ENCODE results near the gene MANBA.
"Not testable (repeated sequence)": the region's sequence is repeated elsewhere in the genome, so short reads cannot be mapped to it uniquely, and the experiment has no call there.

Gene MANBA

DNA sequence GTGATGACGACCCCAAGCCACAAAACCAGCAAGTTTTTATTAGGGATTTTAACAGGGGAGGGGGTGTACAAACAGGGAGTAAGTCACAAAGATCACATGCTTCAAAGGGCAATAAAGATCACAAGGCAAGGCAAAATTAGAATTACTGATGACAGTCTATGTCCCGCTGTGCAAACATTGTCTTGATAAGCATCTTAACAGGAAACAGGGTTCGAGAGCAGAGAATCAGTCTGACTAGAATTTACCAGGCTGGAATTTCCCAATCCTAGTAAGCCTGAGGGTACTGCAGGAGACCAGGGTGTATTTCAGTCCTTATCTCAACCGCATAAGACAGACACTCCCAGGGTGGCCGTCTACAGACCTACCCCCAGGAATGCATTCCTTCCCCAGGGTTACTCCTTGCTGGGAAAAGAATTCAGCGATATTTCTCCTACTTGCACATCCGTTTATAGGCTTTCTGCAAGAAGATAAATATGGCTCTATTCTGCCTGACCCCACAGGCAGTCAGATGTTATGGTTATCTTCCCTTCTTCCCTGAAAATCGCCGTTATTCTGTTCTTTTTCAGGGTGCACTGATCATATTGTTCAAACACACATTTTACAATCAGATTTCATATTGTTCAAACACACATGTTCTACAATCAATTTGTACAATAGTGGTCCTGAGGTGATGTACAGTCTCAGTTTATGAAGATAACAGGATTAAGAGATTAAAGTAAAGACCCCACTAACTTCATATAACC lies 41.8 kb downstream of the MANBA start:
- DNase-seq: not testable (repeated sequence)

DNA sequence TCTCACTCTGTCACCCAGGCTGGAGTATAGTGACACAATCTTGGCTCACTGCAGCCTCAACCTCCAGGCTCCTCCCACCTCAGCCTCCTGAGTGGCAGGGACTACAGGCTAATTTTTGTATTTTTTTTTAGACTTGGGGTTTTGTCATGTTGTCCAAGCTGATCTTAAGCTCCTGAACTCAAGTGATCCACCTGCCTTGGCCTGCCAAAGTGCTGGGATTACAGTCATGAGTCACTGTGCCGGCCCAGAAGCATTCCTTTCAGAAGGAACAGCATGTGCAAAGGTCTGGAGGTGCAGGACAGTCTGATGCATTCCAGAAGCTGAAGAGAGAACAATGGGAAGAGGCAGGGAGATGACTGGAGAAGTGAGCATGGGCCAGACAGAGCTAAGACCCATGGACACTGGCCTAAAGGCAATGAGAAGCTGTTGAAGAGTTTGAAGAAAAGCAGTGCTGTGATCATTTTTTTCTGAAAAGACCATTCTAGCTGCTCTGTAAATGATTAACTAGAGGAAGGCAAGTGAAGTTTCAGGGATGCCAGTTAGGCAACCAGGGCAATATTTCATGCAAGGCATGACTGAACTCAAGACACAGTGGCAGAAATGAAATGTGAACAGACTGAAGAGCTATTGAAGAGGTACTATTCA lies 43.2 kb downstream of the MANBA start:
- DNase-seq: no peak

DNA sequence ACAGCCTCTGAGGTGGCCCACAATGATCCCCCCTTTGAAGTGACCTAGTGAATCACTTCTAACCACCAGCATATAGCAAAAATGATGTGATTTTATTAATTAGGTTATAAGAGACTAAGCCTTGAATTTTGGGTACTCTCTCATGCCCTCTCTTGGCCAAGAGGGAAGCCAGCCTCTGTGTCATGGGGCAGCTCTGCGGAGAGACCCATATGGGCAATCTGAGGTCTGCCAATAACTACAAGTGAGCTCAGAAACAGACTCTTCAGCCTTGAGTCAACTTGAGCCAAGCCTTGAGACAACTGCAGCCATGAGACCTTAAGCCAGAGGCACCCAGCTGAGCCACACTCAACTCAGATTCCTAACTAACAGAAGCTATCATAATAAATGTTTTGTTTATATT lies 45.7 kb downstream of the MANBA start:
- no peak for DNase-seq

DNA sequence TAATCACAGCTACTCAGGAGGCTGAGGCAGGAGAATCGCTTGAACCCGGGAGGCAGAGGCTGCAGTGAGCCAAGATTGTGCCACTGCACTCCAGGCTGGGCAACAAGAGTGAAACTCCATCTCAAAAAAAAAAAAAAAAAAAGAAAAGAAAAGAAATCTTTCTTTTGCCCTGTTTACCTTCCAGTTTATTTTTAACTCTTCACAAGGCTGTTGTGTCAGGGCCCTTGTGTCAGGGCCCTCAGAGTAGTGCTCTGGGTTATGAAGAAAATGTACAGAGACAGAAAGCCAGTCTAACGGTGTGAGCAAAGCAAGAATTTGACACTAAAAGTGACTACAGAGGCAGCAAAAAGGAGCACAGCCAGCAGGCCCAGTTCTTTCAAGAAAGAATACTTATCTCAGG lies 47.0 kb downstream of the MANBA start:
- DNase-seq: not testable (repeated sequence)

DNA sequence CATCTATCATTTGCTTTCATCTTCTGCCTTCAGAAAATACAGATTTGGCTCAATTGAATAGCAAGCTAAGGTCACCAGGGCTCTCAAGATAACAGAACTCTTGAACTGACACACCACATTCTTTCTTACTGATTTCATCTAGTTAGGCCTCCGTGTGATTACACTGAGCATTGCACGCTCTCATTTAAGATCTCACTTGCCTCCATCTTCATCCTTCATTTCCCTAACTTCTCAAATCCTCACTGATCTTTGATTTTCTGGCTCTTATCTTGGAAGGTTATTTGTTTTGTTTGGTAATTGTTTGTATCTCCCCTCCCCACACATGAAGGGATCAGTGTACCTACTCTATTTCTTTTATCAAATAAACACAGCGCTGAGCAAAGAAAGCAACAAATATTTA lies 47.7 kb downstream of the MANBA start:
- DNase-seq: no peak

DNA sequence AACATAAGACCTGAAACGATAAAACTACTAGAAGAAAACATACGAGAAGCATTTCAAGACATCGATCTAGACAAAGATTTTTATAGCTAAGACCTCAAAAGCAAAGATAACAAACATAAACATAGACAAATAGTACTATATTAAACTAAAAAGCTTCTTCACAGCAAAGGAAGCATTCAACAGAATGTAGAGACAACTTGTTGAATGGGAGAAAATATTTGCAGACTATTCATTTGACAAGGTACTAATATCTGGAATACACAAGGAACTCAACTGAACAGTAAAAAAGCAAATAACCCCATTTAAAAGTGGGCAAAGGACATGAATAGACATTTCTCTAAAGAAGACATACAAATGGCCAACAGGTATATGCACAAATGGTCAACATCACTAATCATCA lies 49.8 kb downstream of the MANBA start:
- DNase-seq: no peak

DNA sequence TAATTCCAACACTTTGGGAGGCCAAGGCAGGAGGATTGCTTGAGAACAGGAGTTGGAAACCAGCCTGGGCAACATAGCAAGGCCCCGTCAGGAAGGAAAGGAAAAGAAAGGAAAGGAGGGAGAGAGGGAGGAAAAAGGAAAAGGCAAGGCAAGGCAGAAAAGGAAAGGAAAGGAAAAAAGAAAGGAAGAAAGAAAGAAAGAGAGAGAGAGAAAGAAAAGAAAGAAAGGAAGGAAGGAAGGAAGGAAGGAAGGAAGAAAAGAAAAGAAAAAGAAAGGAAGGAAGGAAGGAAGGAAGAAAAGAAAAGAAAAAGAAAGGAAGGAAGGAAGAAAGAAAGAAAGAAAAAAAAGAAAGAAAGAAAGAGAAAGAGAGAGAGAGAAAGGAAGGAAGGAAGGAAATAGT lies 51.7 kb downstream of the MANBA start:
- DNase-seq: not testable (repeated sequence)

DNA sequence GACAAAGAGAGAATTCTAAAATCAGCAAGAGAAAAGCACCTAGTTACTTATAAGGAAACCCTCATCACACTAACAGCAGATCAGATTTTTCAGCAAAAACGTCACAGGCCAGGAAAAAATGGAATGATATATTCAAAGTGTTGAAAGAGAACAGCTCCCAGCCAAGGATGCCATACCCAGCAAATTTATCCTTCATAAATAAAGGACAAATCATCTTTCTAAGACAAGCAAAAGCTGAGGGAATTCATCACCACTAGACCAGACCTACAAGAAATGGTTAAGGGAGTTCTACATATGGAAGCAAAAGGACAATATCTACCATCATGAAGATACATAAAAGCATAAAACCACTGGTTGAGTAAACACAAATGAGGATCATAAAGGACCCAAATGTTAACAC lies 53.6 kb downstream of the MANBA start:
- DNase-seq: no peak

DNA sequence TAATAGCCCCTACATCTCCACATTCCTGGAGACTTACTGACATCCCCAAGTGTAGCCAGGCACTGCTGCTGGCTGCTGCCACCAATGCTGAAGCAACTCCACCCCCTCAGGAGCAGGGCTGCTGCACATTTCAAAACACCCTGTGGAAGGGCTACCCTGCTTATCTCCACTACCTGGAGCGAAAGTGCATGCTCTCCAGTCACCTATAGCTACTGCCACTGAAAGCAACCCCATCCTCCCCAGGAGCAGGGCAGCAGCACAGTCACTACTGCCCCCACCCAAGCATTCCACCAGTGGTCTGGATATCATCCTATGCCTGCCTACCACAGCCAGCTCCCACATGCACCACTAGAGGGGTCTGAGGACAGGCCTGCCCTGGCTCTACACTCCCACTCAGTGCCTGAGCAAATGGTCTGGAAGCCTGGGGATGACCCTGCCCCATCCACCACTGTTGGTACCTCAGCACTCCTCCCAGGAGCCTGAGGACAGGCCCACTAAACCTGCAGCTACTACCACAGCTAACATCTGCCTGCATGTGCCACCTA lies 55.3 kb downstream of the MANBA start:
- no peak for DNase-seq

DNA sequence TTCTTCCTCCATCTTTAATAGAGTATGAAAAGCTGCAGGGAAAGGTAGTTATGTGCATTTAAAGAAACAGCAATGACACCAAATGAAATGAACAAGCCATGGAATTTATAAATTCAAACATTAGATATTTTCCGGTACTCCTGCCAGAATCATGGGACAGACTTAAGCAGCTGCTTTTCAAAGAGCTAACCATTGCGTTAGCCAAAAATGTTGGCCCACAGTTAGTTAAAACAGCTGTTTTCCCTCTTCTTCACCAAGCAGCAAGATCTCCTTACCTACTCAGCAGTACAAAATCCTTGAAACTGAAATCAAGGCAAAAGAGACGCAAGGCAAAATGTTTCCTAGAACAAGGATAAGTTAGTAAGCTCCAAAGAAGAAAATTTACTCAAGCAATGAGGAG lies 64.0 kb downstream of the MANBA start:
- no peak for DNase-seq

DNA sequence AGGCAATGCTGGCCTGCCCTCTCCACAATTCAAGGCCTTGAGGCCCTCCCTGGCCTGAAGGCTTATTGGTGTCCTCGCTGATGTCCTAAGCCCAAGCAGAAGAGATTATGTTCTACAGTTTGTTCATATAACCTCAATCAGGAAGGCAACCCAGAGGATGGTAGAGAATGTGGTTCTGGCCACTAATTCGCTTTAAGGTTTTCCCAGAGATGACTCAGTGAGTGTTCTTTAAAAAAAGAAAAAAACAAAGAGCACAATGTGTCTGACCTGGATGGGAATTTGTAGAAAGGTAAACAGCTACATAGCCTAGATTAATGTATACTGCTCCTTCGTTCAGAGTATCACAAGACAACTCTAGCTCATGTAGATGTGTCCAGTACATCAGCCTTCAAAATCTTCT lies 66.0 kb downstream of the MANBA start:
- no peak for DNase-seq

DNA sequence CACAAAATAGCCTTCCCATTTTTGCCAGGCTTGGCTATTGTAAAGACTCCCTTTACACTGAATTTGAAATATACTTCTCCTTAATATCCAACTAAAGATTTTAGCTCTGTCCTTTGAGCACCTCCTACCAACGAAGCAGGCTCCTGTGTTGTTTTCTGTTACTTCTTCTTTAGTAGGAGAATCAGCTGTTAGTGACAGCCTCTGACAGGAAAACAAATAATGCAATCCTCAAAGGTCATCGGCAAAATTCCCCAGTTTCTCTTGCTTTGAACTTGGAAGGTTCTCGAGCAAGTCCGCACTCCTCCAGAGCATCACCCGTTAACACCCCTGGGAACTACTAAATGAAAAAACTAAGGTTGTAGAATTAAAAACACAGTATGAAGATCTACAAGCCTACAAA lies 66.9 kb downstream of the MANBA start:
- no peak for DNase-seq

DNA sequence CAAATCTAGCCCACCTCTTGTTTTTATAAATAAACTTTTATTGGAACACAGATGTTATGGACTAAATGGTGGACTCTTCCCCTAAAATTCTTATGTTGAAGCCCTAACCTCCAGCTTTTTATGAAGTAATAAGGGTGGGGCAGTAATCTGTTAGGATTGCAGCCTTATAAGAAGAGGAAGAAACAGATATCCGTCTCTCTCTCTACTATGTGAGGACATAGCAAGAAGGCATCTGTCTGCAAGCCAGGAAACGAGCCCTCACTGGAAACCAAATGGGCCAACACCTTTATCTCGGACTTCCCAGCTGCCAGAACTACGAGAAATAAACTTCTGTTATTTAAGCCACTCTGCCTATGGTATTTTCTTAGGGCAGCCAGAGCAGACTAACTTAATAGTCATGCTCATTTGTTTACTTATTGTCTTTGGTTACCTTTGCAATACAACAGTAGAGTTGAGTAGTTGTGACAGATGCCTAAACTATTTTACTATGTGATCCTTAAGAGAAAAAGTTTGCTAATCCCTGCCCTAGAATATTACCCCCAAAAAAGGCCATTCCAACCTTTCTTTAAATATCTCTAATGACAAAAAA lies 67.4 kb downstream of the MANBA start:
- DNase-seq: no peak

DNA sequence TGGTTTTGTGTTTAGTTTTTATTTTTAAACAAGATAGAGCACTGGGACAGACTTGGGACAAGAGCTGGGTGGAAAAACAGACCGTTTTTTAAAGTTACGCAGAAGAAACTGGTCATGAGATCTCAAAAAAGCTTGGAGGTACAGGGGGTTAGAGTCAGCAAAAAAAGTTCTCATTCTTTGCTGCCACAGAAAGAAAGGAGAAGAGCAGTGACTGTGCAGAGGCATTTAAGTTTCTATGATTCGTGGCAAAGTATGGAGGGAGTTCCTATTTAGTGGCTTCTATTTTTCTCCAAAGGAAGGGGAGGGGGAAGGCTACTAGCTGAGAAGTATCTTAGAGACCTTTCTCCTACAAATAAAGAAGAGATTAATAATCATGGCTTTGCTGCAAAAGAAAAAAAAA lies 68.3 kb downstream of the MANBA start:
- DNase-seq: no peak

DNA sequence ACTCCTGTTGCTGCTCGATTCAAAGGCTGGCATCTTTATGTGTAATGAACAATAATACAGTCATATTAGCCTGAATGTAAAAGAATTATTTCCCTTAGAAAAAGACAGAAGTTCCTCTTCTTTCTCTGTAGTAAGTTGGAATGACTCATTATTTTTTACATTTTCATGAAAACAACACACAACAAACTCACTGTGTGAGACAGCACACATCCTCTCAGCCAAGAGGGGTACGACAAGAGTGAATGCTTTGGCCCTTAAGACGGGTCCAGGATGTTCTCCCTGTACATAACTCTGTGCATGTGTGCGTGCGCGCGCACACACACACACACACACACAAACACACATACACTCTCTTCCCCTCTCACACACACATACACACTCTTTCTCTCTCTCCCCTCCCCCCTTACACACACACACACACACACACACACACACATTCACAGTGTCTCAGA lies 72.8 kb downstream of the MANBA start:
- no peak for DNase-seq

DNA sequence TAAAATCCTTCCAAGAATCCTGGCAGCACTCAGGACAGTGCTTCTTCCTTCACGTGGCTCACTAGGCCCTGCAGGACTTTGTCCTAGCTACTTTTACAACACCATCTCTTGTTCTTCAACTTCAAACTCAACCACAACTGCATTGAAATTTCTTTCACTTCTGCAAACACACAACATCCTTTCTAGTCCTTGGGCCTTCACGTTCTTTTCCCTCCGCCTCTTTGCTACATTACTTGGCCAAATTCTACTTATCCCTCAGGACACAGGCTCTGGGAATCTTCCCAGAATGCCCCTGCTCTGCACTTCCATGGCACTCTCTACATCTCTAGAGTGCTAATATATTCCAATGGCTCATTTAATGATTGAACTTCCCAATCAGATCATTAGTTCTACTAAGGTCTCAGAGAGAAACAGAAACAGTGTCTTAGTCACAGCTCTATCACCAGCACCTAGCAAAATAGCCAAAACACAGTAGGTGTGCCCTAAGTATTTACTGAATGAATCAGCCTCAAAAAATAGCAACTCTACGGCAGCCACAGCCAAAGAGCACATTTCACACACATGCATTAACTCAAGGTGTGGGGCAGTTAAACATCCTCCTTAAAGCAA lies 73.3 kb downstream of the MANBA start:
- no peak for DNase-seq

DNA sequence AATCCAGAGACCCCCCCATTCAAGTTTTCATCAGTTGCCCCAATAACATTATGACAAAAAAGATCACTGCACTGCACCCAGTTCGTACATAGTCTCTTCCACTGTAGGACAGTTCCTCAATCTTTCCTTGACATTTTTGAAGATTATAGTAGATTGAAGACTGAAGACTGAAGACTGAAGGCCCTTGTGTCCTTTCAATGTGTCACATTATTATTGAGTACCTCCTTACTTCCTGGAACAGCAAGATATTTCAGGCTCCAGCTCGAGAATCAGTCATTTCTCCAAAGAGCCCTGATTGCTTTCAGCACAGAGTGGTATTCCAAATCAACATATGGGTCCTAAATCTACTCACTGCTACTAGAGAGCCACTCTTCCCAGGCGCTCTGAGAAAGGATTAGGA lies 75.0 kb downstream of the MANBA start:
- DNase-seq: no peak

DNA sequence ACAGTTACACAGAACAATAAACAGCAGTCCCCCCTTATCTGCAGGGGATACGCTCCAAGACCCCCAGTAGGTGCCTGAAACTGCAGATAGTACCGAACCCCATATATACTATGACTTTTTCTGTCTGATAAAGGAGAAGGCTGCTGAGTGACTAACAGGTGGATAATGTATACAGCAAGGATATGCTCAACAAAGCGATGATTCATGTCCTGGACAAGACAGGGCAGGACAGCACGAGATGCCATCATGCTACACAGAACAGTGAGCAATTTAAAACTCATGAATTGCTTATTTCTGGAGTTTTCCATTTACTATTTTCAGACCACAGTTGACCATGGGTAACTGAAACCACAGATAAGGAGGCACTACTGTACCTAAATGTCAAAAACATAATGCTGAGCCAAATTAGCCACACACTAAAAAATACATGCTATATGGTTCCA lies 76.1 kb downstream of the MANBA start:
- DNase-seq: no peak

DNA sequence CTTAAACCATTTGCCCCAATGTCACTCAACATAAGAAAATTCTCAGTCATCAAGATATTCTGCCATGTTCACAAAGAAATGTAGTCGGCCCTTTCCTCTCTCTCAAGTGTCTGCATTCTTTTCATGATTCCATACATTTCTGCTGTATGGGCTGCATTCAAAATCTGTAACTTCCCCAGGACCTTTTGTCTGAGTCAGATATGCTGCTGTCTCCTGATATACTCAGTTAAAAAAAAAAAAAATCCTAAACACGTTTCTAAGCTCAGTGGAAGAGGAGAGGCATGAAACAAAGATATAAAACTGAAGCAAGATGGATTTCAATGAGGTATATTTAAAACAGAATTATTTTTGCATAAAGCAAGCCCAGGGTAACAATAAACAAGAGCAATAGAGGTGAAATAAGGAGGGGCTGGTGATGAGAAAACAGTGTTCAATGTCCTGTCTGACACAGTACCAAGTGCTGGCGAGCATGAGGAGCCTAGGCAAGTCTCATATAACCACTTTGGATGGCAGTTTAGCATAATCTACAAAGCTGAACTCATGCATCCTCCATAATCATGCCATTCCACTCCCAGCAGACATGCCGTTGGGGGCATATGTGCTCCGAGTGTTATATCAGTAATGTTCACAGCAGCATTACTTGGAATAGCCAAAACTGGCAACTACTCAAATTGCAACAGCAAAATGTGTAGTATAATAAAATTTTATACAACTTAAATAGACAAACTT lies 76.7 kb downstream of the MANBA start:
- no peak for DNase-seq

DNA sequence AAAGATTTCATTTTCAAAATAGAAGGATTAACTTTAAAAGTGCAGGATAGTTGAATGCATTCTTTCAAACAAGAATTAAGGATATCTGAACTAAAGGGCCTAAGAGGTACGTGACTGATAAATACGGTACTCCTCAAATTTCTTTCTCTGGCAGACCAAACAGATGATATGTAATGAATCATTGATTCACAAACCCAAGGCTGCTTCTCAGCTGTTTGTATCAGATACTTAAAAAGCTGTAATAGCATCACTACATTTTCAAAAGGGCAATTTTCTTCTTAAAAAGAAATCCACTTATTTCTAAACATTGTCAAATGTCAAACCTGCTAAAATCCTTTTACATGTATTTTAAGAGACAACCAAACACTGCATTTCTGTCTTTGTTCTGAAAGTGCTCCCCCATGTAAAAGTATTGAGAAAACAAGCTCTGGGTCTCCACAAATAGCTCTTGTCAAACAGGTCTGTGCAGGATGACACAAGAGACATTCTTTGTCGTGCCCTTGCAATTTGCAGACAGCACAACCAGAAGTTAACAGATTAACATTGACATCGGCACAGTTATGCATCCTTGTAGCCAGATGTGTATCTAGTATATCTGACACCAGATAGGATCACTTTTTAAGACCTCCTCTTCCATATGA lies 82.0 kb downstream of the MANBA start:
- no peak for DNase-seq

DNA sequence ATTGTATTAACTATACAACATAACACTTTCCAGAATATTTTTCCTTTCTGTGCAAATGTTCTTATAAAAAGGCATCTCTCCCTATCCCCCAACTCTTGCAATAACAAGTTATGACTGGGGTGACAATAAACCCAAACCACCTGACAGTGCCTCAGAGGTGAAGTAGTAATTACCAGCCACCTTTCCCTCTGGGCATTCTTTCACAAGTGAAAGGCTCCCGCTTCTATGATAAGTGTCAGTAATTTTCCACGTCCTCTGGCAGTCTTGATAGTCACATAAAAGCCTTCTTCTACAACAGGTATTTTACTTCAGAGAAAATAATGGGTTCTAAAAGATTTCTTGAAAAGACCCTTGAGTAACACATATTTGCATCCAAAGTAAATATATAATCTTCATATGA lies 82.7 kb downstream of the MANBA start:
- DNase-seq: no peak

DNA sequence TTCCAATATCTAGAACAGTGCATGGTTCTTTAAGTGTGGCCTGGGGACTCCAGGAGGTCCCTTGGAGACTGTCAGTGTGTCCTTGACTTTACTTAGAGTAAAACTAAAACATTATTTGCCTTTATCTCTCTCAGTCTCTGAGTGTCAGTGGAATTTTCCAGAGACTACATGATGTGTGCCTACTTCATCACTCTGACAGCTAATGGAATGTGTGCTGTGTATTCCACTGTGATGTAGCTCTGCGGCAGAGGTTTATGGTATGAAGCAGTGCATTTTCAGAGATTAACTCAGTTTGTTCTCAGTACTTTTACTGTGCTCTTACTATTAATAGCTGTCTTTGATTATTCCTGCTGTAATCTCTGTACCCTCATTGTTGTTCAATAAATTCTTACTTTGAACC lies 85.6 kb downstream of the MANBA start:
- no peak for DNase-seq
